ENCODE measurements around the gene BAAT.

BAAT gene

DNA sequence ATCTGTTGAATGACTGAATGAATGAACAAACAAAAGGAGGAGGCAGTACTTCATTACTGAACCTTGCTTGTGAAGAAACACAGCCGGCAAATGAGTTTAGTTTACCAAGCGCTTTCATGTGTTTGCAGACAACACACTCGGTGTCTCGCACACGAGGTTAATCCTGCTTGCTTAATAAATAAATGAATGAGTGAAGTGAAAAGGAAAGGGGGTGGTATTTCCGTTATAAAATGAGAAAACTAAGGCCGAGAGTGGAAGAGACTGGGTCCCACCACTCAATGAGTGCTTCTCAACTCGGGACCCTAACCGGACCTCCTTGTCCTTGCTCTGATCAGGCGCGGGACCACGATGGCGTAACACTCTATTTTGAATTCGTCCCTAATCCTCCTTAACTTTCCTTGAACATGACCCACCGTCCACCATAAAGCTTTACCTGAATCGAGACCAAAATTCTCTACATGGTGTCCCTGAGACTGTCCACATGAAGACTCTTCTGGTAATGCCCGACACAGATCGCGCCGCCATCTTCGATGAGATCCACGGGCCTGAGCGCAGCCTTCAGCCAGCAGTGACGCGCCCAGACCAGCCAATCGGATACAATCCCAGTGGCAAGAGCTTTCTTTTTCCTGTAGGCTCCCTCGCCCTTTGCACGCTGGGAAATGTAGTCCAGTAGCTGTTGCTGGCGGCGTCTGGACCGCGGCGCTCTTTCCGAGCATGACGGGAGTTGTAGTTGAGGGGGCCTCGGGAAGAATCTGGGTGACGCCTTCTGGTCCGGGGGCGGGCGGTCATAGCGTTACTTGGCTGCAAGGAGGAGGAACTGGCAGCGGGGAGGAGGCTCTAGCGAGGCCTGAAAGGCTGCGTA, 13.5 kb upstream of the BAAT start, which contains the start of the genes MRPL50 and ZNF189:
MRPL50 (minus strand) TSS at position 551 of the 862 bp plus-strand sequence; CDS start at position 525, 26 bp downstream.
ZNF189 (plus strand) TSS at position 784 of the 862 bp plus-strand sequence. CDS start 306 bp downstream, outside the sequence.
- peak; percentile 97 for DNase-seq (ENCODE audit: low read depth)

DNA sequence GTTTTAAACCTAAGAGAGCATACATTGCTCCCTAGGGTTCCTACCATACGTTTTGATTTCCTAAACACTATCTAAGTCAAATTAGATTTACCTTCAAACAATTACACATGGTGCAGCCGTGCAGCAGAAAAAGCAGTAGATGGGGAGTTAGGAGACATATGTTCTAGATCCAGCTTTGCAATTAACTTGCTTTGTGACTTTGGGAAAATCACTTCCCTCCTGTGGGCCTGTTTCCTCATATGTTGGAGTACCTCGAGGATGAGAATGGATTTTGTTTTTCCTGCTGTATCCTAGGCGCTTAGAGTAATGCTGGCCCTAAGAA, 12.9 kb upstream of the BAAT start:
- no peak for DNase-seq (ENCODE audit: low read depth)

DNA sequence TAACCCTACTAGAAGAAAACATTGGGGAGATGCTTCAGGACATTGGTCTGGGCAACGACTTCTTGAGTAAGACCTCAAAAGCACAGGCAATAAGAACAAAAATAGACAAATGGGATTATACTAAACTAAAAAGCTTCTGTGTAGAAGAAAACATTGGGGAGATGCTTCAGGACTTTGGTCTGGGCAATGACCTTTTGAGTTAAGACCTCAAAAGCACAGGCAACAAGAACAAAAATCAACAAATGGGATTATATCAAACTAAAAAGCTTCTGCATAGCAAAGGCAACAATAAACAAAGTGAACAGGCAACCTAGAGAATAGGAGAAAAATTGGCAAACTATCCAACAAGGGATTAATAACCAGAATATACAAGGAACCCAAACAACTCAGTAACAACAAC, 9.9 kb upstream of the BAAT start:
- DNase-seq (ENCODE audit: low read depth), result no peak

DNA sequence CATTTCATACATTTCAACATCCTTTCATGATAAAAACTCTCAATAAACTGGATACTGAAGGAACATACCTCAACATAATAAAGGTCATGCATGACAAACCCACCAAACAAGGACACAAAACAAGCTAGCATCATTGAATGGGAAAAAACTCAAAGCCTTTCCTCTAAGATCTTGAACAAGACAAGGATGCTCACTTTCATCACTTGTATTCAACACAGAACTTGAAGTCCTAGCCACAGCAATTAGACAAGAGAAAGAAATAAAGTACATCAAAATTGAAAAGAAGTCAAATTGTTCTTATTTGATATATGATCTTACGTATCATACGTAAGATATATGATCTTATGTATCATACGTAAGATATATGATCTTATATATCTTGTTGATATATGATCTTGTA, 8.3 kb upstream of the BAAT start:
- no peak for DNase-seq (ENCODE audit: low read depth)

DNA sequence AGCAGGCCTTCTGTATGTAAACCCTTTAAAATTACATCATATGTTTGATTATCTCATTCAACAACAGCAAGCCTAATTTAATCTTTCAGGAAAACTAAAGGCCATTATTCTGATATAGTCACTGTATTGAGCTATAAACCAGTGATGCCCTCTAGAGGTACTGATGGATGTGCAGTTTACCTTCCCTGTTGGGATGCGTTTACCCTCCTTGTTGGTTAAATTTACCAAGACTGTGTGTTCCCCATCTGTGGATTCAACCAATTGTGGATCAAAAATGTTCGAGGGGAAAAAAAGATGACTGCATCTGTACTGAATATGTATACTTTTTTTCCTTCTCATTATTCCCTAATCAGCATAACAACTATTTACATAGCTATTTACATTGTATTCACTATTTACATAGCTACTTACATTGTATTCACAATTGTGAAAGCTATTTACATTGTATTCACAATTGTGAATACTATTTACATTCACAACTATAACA, 3.7 kb upstream of the BAAT start:
- no peak for DNase-seq (ENCODE audit: low read depth)

DNA sequence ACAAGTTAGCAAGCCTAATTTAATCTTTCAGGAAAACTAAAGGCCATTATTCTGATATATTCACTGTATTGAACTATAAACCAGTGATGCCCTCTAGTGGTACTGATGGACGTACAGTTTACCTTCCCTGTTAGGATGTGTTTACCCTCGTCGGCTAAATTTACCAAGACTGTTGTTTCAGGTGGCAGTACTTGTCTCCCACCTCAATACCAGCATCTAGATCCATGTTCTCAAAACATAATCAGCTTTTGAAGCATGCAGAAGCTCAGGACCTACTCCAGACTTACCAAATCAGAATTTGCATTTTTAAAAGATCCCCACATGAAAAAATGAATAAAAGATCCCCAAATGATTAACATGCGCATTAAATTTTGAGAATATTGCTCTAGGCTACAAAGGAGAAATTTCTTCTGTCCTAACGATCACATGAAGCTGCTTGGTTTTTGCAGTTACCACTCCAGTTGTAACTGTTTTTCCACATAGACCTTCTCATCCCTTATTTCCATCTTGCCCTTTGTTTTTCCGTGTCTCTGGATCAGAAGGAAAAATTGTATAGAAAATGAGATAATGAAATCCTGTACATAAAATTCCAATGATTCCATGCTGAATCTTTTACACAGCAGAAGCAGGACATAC, 3.2 kb upstream of the BAAT start:
- peak; percentile 42 for DNase-seq (ENCODE audit: low read depth)

DNA sequence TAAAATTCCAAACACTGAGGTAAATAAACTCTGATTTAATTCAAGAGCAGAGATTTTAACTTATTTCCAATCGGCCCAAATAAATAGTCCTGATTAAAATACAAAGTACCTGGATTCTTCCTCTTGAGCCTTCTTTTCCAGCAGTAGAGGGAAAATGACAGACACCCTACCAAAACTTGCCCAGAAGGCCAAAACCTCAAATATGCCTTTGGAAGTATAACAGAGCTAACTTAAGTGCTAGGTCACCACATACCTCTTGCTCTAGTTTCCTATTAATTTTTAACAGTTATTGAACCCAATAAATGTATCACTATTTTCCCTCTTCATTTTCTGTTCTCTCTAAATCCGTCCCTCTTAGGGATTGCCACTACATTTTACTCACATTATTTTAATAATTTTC, 1.4 kb downstream of the BAAT start:
- no peak for DNase-seq (ENCODE audit: low read depth)

DNA sequence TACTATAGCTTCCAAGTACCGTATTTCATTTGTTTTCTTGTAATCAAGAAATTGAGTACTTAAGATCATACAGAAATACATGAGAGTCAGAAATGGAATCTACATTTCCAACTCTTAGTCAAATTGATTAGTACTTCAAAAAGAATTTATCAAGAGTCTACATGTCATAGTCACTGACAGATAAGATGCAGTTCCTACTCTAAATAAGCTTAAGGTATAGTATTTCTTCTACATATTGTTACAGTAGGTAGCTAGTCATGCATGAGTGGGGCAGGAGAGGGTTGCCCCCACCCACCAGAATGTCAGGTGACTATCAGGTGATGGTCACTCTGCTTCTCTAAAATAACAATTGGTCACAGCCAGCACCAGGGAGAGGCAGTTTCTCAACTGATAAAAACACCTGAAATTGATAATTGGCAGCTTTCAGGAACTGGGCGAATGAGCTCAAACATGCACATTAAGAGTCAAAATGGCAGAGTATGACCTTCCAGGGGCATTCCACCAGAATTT, 2.9 kb downstream of the BAAT start:
- DNase-seq (ENCODE audit: low read depth), result no peak

DNA sequence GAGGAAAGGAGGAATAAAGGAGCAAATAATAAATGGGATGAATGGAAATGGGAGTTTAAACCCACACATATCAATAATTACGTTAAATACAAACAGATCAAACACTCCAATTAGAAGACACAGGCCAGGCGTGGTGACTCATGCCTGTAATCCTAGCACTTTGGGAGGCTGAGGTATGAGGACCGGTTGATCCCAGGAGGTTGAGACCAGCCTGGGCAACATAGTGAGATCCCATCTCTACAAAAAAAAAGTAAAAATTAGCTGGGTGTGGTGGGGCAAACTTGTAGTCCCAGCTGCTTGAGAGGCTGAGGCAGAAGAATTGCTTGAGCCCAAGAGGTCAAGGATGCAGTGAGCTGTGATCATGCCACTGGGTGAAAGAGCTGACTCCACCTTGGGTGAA, 3.7 kb downstream of the BAAT start:
- DNase-seq (ENCODE audit: low read depth), result no peak

DNA sequence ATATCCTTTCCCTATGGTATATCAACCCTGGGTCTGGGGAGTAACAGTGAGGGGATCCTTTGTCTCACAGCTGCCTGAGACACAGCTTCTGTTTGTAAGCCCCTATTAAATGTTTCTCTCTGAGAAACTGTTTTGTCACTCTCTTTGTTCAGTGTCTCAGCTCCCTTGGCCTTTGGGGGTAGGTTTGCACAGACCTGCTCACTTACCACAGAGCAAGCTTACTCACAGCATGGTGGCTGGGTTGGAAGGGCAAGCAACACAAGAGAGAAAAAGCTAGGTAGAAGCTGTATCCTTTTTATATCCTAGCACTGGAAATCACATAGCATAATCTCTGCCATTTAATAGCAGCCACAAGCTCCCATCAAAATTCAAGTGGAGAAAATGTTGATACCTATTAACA, 4.5 kb downstream of the BAAT start:
- DNase-seq (ENCODE audit: low read depth), result no peak

DNA sequence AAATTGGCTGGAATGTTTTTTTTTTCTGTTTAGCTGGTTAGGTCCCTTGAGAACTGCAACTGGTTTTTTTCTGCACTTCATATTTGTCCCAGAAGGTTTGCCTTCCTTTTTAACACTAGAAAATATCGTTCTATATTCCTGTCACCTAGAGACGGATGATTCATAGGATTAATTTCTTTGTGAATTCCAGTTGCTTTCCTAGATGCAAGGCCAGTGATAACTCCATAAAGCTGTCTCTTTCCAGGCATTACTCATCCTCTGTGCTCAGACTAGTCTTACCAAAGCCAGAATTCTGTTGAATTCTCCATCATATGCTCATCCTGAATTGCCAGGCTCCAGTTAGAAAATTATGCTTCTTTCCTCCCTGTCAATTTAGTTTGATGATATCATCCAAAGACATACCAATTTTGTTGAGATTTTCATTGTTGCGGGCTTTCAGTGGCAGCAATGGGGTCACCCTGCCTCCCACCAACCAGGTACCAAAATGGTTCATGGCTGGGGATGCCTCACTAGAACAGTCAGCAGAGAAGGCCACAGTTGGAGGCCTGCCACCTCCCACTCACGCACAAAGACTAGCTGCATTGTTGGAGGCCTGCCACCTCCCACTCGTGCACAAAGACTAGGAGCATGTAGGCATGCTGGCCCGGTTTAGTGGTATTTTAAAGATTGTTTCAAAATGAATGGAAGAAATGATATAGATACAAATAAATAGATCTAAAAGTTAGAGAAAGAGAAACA, 8.5 kb downstream of the BAAT start:
- no peak for DNase-seq (ENCODE audit: low read depth)

DNA sequence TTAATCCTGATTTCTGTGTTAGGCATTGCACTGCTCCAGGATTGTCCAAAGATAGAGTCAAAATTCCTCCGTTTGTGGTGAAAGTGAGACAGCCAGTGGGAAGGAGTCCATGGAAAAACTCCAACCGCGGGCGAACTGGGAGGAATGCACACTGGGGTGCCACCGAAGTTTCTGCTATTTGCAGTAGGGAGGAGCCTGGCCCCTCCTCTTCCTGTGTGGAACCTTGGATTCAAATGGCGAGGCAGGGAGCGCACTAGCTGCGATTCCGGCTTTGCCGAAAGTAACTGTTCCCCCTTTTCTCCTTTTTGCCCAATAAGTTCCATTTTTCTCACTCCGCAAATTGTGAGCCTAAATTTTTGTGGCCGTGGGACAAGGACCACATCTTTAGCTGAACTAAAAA, 9.3 kb downstream of the BAAT start:
- DNase-seq (ENCODE audit: low read depth), result no peak

DNA sequence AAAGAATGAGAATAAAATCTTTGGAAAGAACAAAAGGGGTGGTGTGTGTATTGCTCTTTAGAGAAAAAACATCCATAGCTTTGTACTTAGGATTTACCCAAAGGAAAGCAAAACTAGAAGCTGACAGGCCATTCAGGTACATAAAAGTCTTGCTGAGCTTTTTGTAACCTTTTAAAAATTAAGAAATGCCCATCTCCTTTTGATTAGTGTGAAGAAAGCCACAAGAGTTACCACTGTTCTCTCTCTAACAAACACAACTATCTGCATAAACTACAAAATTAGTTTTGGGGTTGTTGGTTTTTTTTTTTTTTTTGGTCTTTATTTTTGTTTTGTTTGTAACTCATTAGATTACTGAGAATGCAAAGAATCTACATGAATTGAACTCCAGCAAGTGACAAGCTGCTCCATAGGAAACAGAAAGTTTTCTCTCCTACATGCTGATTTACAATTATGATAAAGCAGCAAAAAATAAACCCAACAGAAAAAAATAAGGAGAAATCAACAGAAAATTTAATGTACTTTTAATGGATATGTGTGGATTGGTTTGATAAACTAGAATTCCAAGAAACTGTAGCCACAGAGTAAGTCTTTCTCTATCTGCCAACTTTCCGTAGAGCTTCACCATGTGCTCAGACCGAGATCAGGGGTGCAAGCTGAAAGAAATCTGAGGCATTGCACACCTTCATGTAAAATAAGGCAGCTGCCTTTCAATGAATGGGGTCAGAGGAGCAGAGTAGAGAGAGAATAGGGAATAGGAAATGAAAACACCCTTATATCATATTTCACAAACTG, 12.3 kb downstream of the BAAT start:
- DNase-seq (ENCODE audit: low read depth), result no peak

DNA sequence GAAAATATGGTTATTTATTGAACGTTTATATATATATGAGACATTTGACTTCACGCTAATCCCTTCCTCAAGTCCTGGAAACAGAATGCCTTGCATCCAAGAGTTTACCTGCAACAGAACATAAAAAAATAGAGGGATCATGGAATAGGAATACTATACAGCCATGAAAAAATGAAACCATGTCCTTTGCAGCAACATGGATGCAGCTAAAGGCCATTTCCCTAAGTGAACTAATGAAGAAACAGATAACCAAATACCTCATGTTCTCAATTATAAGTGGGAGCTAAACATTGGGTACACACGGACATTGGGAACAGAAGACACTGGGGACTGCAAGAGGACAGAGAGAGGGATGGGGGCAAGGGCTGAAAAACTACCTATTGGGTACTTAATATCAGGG, 13.0 kb downstream of the BAAT start:
- DNase-seq (ENCODE audit: low read depth), result no peak

DNA sequence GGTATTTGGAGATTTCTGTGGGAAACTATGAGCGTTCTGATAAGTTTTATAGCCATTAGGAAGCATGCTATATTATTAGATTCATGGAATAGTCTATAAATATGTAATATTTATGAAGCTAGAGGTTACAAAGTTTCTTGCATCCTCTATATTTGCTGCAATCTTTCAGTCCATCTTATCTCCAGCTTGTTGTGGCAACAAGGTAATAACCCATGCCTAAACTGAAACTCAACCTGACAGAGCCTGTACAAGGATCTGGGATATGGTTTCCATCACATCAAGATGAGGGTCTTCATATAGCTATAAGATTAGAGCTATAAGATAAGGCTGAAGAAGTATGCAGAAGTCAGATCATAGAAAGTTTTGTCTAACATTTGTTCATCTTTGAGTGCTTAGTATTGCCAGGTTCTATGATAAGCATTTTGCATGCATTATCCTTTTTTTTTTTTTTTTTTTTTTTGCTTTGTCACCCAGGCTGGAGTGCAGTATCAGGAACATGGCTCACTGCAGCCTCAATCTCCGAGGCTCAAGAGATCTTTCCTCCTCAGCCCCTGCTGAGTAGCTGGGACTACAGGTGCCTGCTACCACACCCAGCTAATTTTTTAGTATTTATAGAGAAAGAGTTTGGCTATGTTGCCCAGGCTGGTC, 14.8 kb downstream of the BAAT start:
- no peak for DNase-seq (ENCODE audit: low read depth)

DNA sequence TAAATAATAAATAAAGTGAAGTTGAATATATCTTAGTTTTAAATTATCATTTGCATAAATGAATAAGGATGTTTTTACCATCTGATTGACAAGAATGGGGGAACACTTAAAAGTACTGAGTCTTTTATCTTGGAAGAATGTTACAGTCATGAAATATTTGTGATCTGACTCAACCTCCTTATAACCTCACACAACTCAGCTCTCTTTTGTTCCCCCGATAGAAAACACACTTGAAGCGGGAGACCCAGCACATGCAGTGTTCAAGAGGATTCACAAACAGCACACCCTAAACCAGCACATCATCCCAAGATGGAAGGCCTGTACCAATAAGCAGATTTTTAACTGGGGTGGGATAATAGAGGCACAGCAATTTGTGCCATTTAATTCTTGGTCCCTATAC, 15.5 kb downstream of the BAAT start:
- DNase-seq (ENCODE audit: low read depth), result no peak

DNA sequence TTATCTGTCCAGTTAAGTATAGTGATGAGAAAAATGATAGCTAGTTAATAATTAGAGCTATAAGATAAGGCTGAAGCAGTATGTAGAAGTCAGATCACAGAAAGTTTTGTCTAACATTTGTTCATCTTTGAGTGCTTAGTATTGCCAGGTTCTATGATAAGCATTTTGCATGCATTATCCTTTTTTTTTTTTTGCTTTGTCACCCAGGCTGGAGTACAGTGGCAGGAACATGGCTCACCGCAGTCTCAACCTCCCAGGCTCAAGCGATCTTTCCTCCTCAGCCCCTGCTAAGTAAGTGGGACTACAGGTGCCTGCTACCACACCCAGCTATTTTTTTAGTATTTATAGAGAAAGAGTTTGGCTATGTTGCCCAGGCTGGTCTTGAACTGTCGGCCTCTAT, 17.5 kb downstream of the BAAT start:
- no peak for DNase-seq (ENCODE audit: low read depth)

DNA sequence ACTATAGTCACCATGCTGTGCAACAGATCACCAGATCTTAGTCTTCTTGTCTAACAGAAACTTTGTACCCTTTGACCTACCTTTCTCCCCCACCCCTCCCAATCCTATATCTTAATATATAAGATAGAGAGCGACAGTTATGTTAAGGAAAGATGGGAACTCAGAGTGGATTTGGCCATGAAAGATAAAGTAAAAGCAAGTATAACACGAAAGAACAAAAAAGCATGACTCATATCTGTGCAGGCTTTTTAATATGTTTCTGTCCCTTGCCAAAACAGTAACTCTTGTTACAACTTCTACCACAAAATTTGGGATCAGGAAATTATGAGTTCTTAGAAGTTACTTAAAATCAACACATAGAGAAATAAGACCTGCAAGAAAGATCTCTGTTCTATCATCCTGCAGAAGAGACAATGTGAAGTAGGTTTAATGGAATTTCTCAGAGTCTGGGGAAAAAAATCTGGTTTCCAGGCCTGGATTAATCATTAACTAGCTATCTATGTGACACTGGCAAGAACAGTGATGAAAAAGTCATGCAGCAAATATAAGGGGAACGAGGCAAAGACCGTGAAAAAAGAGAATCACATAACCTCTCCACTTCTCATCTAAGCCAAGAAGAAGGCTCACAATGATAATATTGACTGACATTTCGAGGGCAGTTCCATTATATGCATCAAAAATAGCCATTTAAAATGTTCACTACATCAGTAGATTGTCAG, 18.6 kb downstream of the BAAT start:
- DNase-seq (ENCODE audit: low read depth), result no peak

DNA sequence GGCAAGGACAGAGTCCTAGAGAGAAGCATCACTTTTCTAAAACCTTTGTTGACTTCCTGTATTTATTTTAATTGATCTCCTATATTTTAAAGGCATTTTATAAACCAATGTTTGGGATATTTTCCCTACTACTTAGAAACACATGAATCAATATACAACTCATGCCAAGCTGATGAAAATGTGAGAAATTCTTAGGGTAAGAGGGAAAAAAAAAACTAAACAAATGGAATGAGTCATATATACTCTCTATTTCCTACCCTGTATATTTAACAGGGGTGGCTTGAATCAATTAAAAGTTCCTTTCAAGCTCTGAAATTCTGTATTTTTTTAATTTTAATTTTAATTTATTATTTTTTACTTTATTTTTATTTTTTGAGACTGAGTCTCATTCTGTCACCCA, 19.6 kb downstream of the BAAT start:
- DNase-seq (ENCODE audit: low read depth), result peak; percentile 32

DNA sequence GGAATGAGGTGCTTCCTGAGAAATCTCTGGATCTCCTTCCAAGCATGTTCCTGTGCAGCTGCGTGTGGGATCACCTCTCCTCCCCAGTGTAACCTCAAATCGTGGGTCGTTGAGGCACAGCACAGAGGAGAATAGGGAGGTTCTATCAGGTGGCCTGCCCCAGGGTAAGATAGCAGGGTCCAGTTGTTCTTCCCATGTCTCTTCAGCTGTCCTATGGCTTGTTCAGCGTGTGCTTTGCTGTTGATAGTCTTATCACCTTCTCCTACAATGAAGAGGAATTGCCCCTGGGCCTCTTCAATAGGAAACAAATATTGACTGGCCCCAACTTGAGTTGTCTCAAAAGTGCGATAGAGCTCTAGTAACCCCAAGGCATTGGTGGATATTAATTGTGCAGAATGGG, 22.4 kb downstream of the BAAT start:
- DNase-seq (ENCODE audit: low read depth), result no peak

DNA sequence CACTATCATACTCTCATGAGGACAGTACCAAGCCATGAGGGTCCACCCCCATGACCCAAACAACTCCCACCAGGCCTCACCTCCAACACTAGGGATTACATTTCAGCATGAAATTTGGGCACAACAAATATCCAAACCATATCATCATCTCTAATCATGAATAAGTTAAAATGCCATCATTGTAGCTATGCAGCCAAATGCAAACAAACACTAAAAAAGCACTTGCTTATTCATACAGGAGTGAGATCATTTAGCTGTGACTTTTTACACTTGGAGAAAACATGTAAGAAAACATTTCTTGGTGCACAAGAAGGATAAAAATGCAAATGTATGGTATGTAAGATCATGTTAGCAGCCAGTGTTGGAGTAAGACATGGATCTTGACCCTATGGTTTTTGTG, 24.2 kb downstream of the BAAT start:
- no peak for DNase-seq (ENCODE audit: low read depth)

Measured in fibroblast of the conjunctiva (primary cell).